ENCODE results near the gene PSTPIP2. TPM values are rescaled to one million over a fixed set of nuclear protein-coding genes. Genes with fewer than 3 reads are reported as not detected.

PSTPIP2 gene
- total RNA-seq, 1 donor from 2014 or later, result 4.5 TPM

DNA sequence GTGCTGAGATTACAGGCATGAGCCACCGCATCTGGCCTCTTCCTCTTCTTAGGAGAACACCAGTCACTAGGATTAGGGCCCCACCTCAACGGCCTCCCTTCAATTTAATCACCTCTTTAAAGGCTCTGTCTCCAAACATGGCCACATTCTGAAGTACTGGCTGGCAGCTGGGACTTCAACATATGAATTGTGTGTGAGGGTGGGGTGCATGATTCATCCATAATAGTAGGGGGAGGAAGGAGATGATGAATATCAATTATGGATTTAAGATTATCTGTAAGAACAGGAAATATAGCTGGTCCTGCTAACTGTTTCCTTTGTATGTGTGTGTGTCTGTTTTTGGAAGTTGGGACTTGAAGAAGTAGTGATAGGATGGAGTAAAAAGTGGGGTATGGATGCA lies 90.2 kb downstream of the PSTPIP2 start:
- H3K27me3 Mint-ChIP-seq (ENCODE audit: unreplicated experiment), result no peaks in the 10 kb centered on the region
- TF ChIP-seq, protein P1, sequence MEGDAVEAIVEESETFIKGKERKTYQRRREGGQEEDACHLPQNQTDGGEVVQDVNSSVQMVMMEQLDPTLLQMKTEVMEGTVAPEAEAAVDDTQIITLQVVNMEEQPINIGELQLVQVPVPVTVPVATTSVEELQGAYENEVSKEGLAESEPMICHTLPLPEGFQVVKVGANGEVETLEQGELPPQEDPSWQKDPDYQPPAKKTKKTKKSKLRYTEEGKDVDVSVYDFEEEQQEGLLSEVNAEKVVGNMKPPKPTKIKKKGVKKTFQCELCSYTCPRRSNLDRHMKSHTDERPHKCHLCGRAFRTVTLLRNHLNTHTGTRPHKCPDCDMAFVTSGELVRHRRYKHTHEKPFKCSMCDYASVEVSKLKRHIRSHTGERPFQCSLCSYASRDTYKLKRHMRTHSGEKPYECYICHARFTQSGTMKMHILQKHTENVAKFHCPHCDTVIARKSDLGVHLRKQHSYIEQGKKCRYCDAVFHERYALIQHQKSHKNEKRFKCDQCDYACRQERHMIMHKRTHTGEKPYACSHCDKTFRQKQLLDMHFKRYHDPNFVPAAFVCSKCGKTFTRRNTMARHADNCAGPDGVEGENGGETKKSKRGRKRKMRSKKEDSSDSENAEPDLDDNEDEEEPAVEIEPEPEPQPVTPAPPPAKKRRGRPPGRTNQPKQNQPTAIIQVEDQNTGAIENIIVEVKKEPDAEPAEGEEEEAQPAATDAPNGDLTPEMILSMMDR (IDR thresholded peaks at IDR 0.05), result no peak
- no peak overlapping the region for H3K4me3 Mint-ChIP-seq (ENCODE audit: unreplicated experiment)
- H3K9me3 Mint-ChIP-seq (ENCODE audit: unreplicated experiment), result no peaks in the 10 kb centered on the region
- DNase-seq (ENCODE audit: extremely low spot score, unreplicated experiment), result no peak
- H3K27ac Mint-ChIP-seq (ENCODE audit: unreplicated experiment), result no peak overlapping the region
- no peaks in the 10 kb centered on the region for H3K36me3 Mint-ChIP-seq (ENCODE audit: unreplicated experiment)
- H3K4me1 Mint-ChIP-seq (ENCODE audit: unreplicated experiment), result no peaks in the 10 kb centered on the region

DNA sequence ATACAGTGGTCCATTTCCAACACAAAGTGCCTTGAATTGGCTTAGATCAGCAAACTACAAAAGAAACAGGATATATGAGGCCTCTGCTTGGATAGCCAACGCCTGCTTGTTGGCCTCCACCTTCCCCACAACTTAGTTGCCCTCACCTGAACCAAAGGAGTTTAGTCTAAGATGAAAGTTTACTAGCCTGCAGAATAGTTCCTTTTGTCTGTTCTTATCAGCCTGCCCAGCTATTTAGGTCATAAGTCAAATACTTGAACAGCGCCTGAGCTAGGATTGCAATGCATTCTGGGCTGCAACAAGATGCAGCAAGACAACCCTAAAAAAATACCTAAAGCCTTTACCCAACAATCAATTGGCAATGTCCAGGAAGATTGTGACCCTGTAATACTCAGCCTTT lies 91.8 kb downstream of the PSTPIP2 start:
- no peak for DNase-seq (ENCODE audit: extremely low spot score, unreplicated experiment)

DNA sequence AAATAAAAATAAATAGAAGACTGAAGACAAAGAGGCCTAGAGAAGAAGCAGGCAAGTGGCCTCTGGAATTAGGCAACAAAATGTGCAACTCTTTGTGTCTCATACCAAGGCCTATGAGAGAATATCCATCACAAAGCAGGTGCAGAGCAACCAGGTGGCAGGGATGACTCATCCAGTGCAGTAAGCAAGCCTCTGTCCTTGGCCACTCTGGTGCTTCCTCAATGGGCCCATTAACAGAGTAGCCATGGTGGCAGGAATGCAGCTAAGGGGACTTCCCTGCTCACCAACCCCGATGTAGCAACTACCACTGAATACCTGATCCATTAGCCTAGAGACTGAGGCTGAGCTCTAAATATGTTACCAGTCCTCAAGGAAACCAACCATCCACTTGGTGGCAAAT lies 94.0 kb downstream of the PSTPIP2 start:
- H3K27me3 Mint-ChIP-seq (ENCODE audit: unreplicated experiment), result no peaks in the 10 kb centered on the region
- H3K36me3 Mint-ChIP-seq (ENCODE audit: unreplicated experiment), result no peaks in the 10 kb centered on the region
- no peak overlapping the region for H3K4me3 Mint-ChIP-seq (ENCODE audit: unreplicated experiment)
- H3K27ac Mint-ChIP-seq (ENCODE audit: unreplicated experiment), result no peak overlapping the region
- no peaks in the 10 kb centered on the region for H3K9me3 Mint-ChIP-seq (ENCODE audit: unreplicated experiment)
- TF ChIP-seq, protein P1 (IDR thresholded peaks at IDR 0.05), result no peak
- H3K4me1 Mint-ChIP-seq (ENCODE audit: unreplicated experiment), result peaks cover 4% of the 10 kb centered on the region
- no peak for DNase-seq (ENCODE audit: extremely low spot score, unreplicated experiment)

More for the DNA sequence above, 91.8 kb downstream of the PSTPIP2 start:
- no peaks in the 10 kb centered on the region for H3K9me3 Mint-ChIP-seq (ENCODE audit: unreplicated experiment)
- TF ChIP-seq, protein P1 (IDR thresholded peaks at IDR 0.05), result no peak
- H3K4me1 Mint-ChIP-seq (ENCODE audit: unreplicated experiment), result no peaks in the 10 kb centered on the region
- no peaks in the 10 kb centered on the region for H3K27me3 Mint-ChIP-seq (ENCODE audit: unreplicated experiment)
- H3K27ac Mint-ChIP-seq (ENCODE audit: unreplicated experiment), result no peak overlapping the region
- H3K36me3 Mint-ChIP-seq (ENCODE audit: unreplicated experiment), result no peaks in the 10 kb centered on the region
- H3K4me3 Mint-ChIP-seq (ENCODE audit: unreplicated experiment), result no peak overlapping the region

DNA sequence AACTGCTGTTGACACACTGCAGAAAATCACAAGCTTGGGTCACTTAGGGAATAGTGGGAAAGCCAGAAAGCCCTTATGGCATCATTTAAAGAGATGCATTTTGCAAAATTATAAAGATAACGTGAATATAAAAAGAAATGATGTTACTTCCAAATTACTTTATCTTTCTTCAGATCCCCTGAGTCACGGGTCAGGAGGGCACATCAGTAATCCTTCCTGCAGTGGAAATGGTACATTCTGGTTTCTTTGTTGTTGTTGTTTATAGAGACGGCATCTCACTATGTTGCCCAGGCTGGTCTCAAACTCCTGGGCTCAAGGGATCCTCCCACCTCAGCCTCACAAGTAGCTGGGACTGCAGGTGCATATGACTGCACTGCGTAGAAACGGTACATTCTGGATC lies 95.1 kb downstream of the PSTPIP2 start:
- Mint-ChIP-seq H3K9me3 (ENCODE audit: unreplicated experiment) (no peaks in the 10 kb centered on the region), H3K27me3 (ENCODE audit: unreplicated experiment) (no peaks in the 10 kb centered on the region), H3K36me3 (ENCODE audit: unreplicated experiment) (no peaks in the 10 kb centered on the region), H3K27ac (ENCODE audit: unreplicated experiment) (no peak overlapping the region), H3K4me1 (ENCODE audit: unreplicated experiment) (peaks cover 4% of the 10 kb centered on the region), H3K4me3 (ENCODE audit: unreplicated experiment) (no peak overlapping the region)
- TF ChIP-seq, protein P1 (IDR thresholded peaks at IDR 0.05), result no peak
- DNase-seq (ENCODE audit: extremely low spot score, unreplicated experiment), result no peak

- no peaks in the 10 kb centered on the region for H3K9me3 Mint-ChIP-seq (ENCODE audit: unreplicated experiment)
- H3K27me3 Mint-ChIP-seq (ENCODE audit: unreplicated experiment), result no peaks in the 10 kb centered on the region
Measured at GRCh38 chr18:45976566-45976965, 95.5 kb downstream of the PSTPIP2 start.

More at GRCh38 chr18:45976566-45976965, 95.5 kb downstream of the PSTPIP2 start:
- Mint-ChIP-seq H3K27ac (ENCODE audit: unreplicated experiment) (no peak overlapping the region), H3K4me1 (ENCODE audit: unreplicated experiment) (peaks cover 4% of the 10 kb centered on the region), H3K36me3 (ENCODE audit: unreplicated experiment) (no peaks in the 10 kb centered on the region), H3K4me3 (ENCODE audit: unreplicated experiment) (no peak overlapping the region)
- no peak for DNase-seq (ENCODE audit: extremely low spot score, unreplicated experiment)
- TF ChIP-seq, protein P1 (IDR thresholded peaks at IDR 0.05), result no peak

Measured in osteocyte (in vitro differentiated cells).